ENCODE data around the gene ZNF782. TPM values are rescaled to one million over a fixed set of nuclear protein-coding genes. Genes with fewer than 3 reads are reported as not detected.
"Not testable (repeated sequence)": the region's sequence is repeated elsewhere in the genome, so short reads cannot be mapped to it uniquely, and the experiment has no call there.

ZNF782 gene
- total RNA-seq, 2 experiments from 2014 or later: 4.7 to 5.0 TPM

- H3K27me3 Mint-ChIP-seq: no peaks in the 10 kb centered on the region
- ATAC-seq (no peak), DNase-seq (no peak)
- CTCF ChIA-PET: no interaction called here
- intact Hi-C loops (cut with micrococcal nuclease): no loop called here
- no peak overlapping the region for H3K27ac Mint-ChIP-seq
- no peak overlapping the region for H3K4me3 Mint-ChIP-seq
- no peak for TF ChIP-seq CTCF (IDR thresholded peaks at IDR 0.05)
- POLR2A ChIA-PET: no interaction called here
- H3K4me1 Mint-ChIP-seq (ENCODE audit: low read depth): no peaks in the 10 kb centered on the region
- H3K36me3 Mint-ChIP-seq (ENCODE audit: low read depth): peaks cover 40% of the 10 kb centered on the region
- H3K9me3 Mint-ChIP-seq: peaks cover 58% of the 10 kb centered on the region
Observed at GRCh38 chr9:96813607-96814006, 40.7 kb downstream of the ZNF782 start.

GRCh38 chr9:96798959-96799358, 55.4 kb downstream of the ZNF782 start:
- H3K4me3 Mint-ChIP-seq, CTCF ChIA-PET: not testable (repeated sequence)
- H3K36me3 Mint-ChIP-seq (ENCODE audit: low read depth): peaks cover 58% of the 10 kb centered on the region

GRCh38 chr9:96784021-96784420, 70.3 kb downstream of the ZNF782 start:
- no peak for TF ChIP-seq CTCF (IDR thresholded peaks at IDR 0.05)
- no peak overlapping the region for H3K4me3 Mint-ChIP-seq

More at GRCh38 chr9:96798959-96799358, 55.4 kb downstream of the ZNF782 start:
- H3K9me3 Mint-ChIP-seq: peaks cover 43% of the 10 kb centered on the region
- DNase-seq; intact Hi-C loops (cut with micrococcal nuclease); H3K4me1 Mint-ChIP-seq (ENCODE audit: low read depth); POLR2A ChIA-PET; ATAC-seq; H3K27me3 Mint-ChIP-seq; H3K27ac Mint-ChIP-seq: not testable (repeated sequence)

DNA sequence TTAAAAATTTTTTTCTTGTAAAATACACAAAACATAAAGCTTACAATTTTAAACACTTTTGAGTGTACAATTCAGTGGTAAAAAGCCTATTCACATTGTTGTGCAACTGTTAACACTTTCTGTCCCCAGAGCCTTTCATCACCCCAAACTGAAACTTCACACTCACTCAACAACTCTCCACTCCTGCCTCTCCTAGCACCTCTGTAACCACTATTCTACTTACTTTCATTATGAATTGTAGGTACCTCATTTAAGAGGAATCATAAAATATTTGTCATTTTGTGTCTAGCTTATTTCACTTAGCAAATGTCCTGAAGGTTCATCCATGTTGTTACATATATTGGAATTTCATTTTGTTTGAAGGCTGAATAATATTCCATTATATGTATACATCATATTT, 72.1 kb downstream of the ZNF782 start:
- Mint-ChIP-seq H3K36me3 (ENCODE audit: low read depth) (peaks cover 21% of the 10 kb centered on the region), H3K9me3 (peaks cover 35% of the 10 kb centered on the region), H3K27me3 (no peaks in the 10 kb centered on the region), H3K4me3 (no peak overlapping the region), H3K4me1 (ENCODE audit: low read depth) (peaks cover 23% of the 10 kb centered on the region), H3K27ac (no peak overlapping the region)
- DNase-seq (peak; percentile 34), ATAC-seq (peak; percentile 62)
- ChIA-PET CTCF (no interaction called here), POLR2A (interaction anchor here (1.0 to 1.5 kb wide), 2 partner anchors 14 to 25 kb away, joined by 3 read pairs; no protein-coding TSS in a partner anchor)
- no peak for TF ChIP-seq CTCF (IDR thresholded peaks at IDR 0.05)
- intact Hi-C loops (cut with micrococcal nuclease): no loop called here

More at GRCh38 chr9:96784021-96784420, 70.3 kb downstream of the ZNF782 start:
- H3K27ac Mint-ChIP-seq: no peak overlapping the region
- CTCF ChIA-PET: no interaction called here
- DNase-seq: no peak
- H3K36me3 Mint-ChIP-seq (ENCODE audit: low read depth): peaks cover 31% of the 10 kb centered on the region
- peaks cover 40% of the 10 kb centered on the region for H3K9me3 Mint-ChIP-seq
- no peak for ATAC-seq
- no peaks in the 10 kb centered on the region for H3K27me3 Mint-ChIP-seq
- POLR2A ChIA-PET: no interaction called here
- H3K4me1 Mint-ChIP-seq (ENCODE audit: low read depth): peaks cover 18% of the 10 kb centered on the region
- intact Hi-C loops (cut with micrococcal nuclease): no loop called here

DNA sequence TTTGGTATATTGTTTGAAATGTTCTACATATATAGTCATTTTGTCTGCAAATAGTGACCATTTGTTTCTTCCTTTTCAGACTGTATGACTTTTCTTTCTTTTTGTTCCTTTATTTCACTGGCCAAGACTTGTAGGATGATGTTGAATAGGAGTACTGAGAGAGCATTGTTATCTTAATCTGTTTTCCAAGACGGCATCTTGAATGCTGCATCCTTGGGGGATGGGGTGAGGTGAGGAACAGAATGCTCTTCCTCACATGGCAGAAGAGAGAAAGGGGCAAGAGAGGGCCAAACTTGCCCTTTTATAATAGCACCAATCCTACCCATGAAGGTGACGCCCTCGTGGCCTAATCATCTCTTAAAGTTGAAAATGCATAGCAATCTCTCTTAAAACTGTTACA, 72.8 kb downstream of the ZNF782 start:
- no peaks in the 10 kb centered on the region for H3K27me3 Mint-ChIP-seq
- H3K4me3 Mint-ChIP-seq: no peak overlapping the region
- CTCF ChIA-PET: no interaction called here
- POLR2A ChIA-PET: interaction anchor here (1.0 to 1.5 kb wide), 2 partner anchors 14 to 24 kb away, joined by 3 read pairs; no protein-coding TSS in a partner anchor
- H3K4me1 Mint-ChIP-seq (ENCODE audit: low read depth): peaks cover 30% of the 10 kb centered on the region
- ATAC-seq (no peak), DNase-seq (no peak)
- H3K27ac Mint-ChIP-seq: no peak overlapping the region
- H3K36me3 Mint-ChIP-seq (ENCODE audit: low read depth): peaks cover 15% of the 10 kb centered on the region
- H3K9me3 Mint-ChIP-seq: peaks cover 31% of the 10 kb centered on the region
- no peak for TF ChIP-seq CTCF (IDR thresholded peaks at IDR 0.05)
- intact Hi-C loops (cut with micrococcal nuclease): no loop called here

DNA sequence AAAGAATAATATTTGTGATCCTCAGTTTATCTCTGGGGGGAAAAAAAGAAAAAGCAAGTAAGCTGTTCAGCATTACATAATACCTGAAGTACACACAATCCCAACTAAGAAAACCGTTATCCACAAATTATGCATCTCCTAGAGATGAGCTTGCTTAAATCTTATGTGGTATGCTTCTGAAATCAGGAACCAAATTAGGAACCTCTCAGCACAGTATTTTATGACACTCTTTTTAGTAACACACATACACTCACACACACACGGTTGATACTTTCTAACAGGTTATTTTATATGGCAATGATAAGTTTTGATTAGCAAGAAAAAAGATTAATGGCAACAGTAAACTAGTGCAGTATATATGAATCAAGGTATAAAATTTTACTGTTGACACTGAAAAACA, 75.2 kb downstream of the ZNF782 start:
- no peak for ATAC-seq

More for the DNA sequence above, 75.2 kb downstream of the ZNF782 start:
- intact Hi-C loops (cut with micrococcal nuclease): no loop called here
- Mint-ChIP-seq H3K27me3 (no peaks in the 10 kb centered on the region), H3K36me3 (ENCODE audit: low read depth) (peaks cover 25% of the 10 kb centered on the region), H3K9me3 (peaks cover 23% of the 10 kb centered on the region), H3K4me3 (peak overlapping the region; percentile 97), H3K27ac (peak overlapping the region; percentile 48), H3K4me1 (ENCODE audit: low read depth) (peaks cover 35% of the 10 kb centered on the region)
- ChIA-PET CTCF (no interaction called here), POLR2A (no interaction called here)
- no peak for TF ChIP-seq CTCF (IDR thresholded peaks at IDR 0.05)
- DNase-seq: no peak
